KMS-11 (cell line): ENCODE measurements around the gene LRIF1.
"Not testable (repeated sequence)": the region's sequence is repeated elsewhere in the genome, so short reads cannot be mapped to it uniquely, and the experiment has no call there.

Experiments
- H2AFZ ChIP-seq: fragments of 200-600 bp; sonication (generic); 2 replicates; pipeline ENCODE4 v1.6.1; 2016; ENCODE audit warnings: antibody characterized with exemption, mixed run types, low read depth
- H3K27ac ChIP-seq: fragments of 200-600 bp; sonication (generic); 2 replicates; pipeline ENCODE4 v1.6.1; 2016; ENCODE audit warnings: mild to moderate bottlenecking, mixed run types
- H3K27me3 ChIP-seq: fragments of 200-600 bp; sonication (generic); 2 replicates; pipeline ENCODE4 v1.6.1; 2017; ENCODE audit warnings: mild to moderate bottlenecking, low read depth, mixed run types, moderate library complexity; ENCODE audit not compliant: insufficient read depth
- H3K36me3 ChIP-seq: fragments of 200-600 bp; sonication (generic); 2 replicates; pipeline ENCODE4 v1.6.1; 2017; ENCODE audit warnings: mild to moderate bottlenecking, mixed run types; ENCODE audit not compliant: insufficient read depth
- H3K4me1 ChIP-seq: fragments of 200-600 bp; sonication (generic); 2 replicates; pipeline ENCODE4 v1.6.1; 2016; ENCODE audit warnings: mild to moderate bottlenecking, low read depth, mixed run types; ENCODE audit not compliant: poor library complexity, severe bottlenecking
- H3K4me2 ChIP-seq: fragments of 200-600 bp; sonication (generic); 2 replicates; pipeline ENCODE4 v1.7.0; 2016; ENCODE audit warnings: mild to moderate bottlenecking, mixed run types
- H3K4me3 ChIP-seq: fragments of 200-600 bp; sonication (generic); IDR thresholded peaks from 2 replicates; pipeline ENCODE4 v1.6.1; 2017; ENCODE audit warnings: low read depth, low read length, mixed read lengths; ENCODE audit not compliant: insufficient read depth
- H3K79me2 ChIP-seq: fragments of 200-600 bp; sonication (generic); 2 replicates; pipeline ENCODE4 v1.6.1; 2016; ENCODE audit warnings: low read depth, mixed run types; ENCODE audit not compliant: insufficient read depth
- H3K9ac ChIP-seq: fragments of 200-600 bp; sonication (generic); 2 replicates; pipeline ENCODE4 v1.6.1; 2016; ENCODE audit warnings: mild to moderate bottlenecking, mixed run types
- H4K20me1 ChIP-seq: fragments of 200-600 bp; sonication (generic); 2 replicates; pipeline ENCODE4 v1.6.1; 2016; ENCODE audit warnings: mild to moderate bottlenecking, mixed run types; ENCODE audit not compliant: insufficient read depth
- CTCF ChIP-seq: fragments of 200-600 bp; sonication (generic); conservative IDR thresholded peaks from 2 replicates; pipeline ENCODE4 v1.6.1; 2017; ENCODE audit warnings: low read depth, mild to moderate bottlenecking, antibody characterized with exemption, low read length, moderate library complexity, mixed read lengths

Gene LRIF1

GRCh38 chr1:110948038-110948810 lies 15.5 kb downstream of the LRIF1 start:
- Histone ChIP-seq H3K4me3 (no peak overlapping the region), H3K4me1 (no peaks in the 10 kb centered on the region), H3K36me3 (no peaks in the 10 kb centered on the region; the same call in 1 of the 2 replicates), H3K79me2 (no peaks in the 10 kb centered on the region), H2AFZ (no peak overlapping the region), H3K4me2 (no peak overlapping the region), H3K27me3 (no peaks in the 10 kb centered on the region), H3K27ac (no peak overlapping the region), H3K9ac (no peak overlapping the region), H4K20me1 (no peaks in the 10 kb centered on the region)
- TF ChIP-seq CTCF, result no peak

- Histone ChIP-seq H3K4me2 (no peak overlapping the region), H3K27me3 (no peaks in the 10 kb centered on the region), H3K36me3 (no peaks in the 10 kb centered on the region), H3K4me1 (no peaks in the 10 kb centered on the region), H3K9ac (no peak overlapping the region), H3K4me3 (no peak overlapping the region), H3K79me2 (no peaks in the 10 kb centered on the region), H3K27ac (no peak overlapping the region), H2AFZ (no peak overlapping the region), H4K20me1 (no peaks in the 10 kb centered on the region)
- TF ChIP-seq CTCF, result no peak
Measured at GRCh38 chr1:110945626-110946025, 18.1 kb downstream of the LRIF1 start.

- Histone ChIP-seq H3K36me3 (no peaks in the 10 kb centered on the region), H3K27ac (no peak overlapping the region), H3K4me1 (no peaks in the 10 kb centered on the region), H3K4me2 (no peak overlapping the region), H3K4me3 (no peak overlapping the region), H3K79me2 (no peaks in the 10 kb centered on the region), H3K9ac (no peak overlapping the region), H4K20me1 (no peaks in the 10 kb centered on the region), H3K27me3 (no peaks in the 10 kb centered on the region), H2AFZ (no peak overlapping the region)
- no peak for TF ChIP-seq CTCF
Measured at GRCh38 chr1:110944806-110945205, 18.9 kb downstream of the LRIF1 start.

GRCh38 chr1:110936567-110936966 lies 27.2 kb downstream of the LRIF1 start:
- no peak overlapping the region for H3K4me3 ChIP-seq

GRCh38 chr1:110931097-110931496 lies 32.6 kb downstream of the LRIF1 start:
- not testable (repeated sequence) for H3K4me2 ChIP-seq, H3K9ac ChIP-seq, H3K79me2 ChIP-seq, H3K4me3 ChIP-seq, H3K4me1 ChIP-seq, H3K27me3 ChIP-seq, H2AFZ ChIP-seq, H3K27ac ChIP-seq, H3K36me3 ChIP-seq, H4K20me1 ChIP-seq

More at GRCh38 chr1:110936567-110936966, 27.2 kb downstream of the LRIF1 start:
- TF ChIP-seq CTCF, result no peak
- no peak overlapping the region for H2AFZ ChIP-seq
- H3K27me3 ChIP-seq, result no peaks in the 10 kb centered on the region
- H4K20me1 ChIP-seq, result no peaks in the 10 kb centered on the region
- H3K36me3 ChIP-seq, result no peaks in the 10 kb centered on the region
- H3K9ac ChIP-seq, result no peak overlapping the region
- H3K4me1 ChIP-seq, result no peaks in the 10 kb centered on the region
- H3K79me2 ChIP-seq, result no peaks in the 10 kb centered on the region
- no peak overlapping the region for H3K27ac ChIP-seq
- H3K4me2 ChIP-seq, result no peak overlapping the region
